H1 (cell line): ENCODE data around the gene TOM1L2. TPM values are rescaled to one million over a fixed set of nuclear protein-coding genes. Genes with fewer than 3 reads are reported as not detected.

Experiments used
- ATF2 ChIP-seq: IDR thresholded peaks from 2 replicates; pipeline ENCODE4 v1.6.1; 2012; ENCODE audit warnings: low read length, inconsistent platforms
- CBX5 ChIP-seq: fragments of 300-800, 300-1000 bp; sonication (generic); IDR thresholded peaks from 2 replicates; pipeline ENCODE4 v1.7.1; 2016; ENCODE audit warnings: antibody characterized with exemption, low read length, low read depth
- CHD2 ChIP-seq: IDR thresholded peaks from 2 replicates; pipeline ENCODE4 v1.6.1; 2012; ENCODE audit warnings: low read length, improper control_type of control experiment
- CREB1 ChIP-seq: IDR thresholded peaks from 2 replicates; pipeline ENCODE4 v1.6.1; 2012; ENCODE audit warnings: inconsistent platforms
- EP300 ChIP-seq, 2 experiments: IDR thresholded peaks; 1 replicate in 1 of 2; 2 replicates in 1 of 2; pipeline ENCODE4 v1.6.1; 2011 to 2012; ENCODE audit warnings: low read depth in 2 of 2, low read length in 2 of 2, mild to moderate bottlenecking in 2 of 2, borderline replicate concordance in 1 of 2, inconsistent platforms in 1 of 2, moderate library complexity in 1 of 2
- EZH2 ChIP-seq: fragments of 200-600 bp; sonication (generic); IDR thresholded peaks from 2 replicates; pipeline ENCODE4 v1.7.1; 2012; ENCODE audit warnings: low read depth, mild to moderate bottlenecking, moderate library complexity, low read length, inconsistent platforms; ENCODE audit not compliant: severe bottlenecking
- KDM1A ChIP-seq: fragments of 200-600, 300-600 bp; sonication (generic); IDR thresholded peaks from 2 replicates; pipeline ENCODE4 v1.7.1; 2016; ENCODE audit warnings: mild to moderate bottlenecking, low read length, borderline replicate concordance
- KDM4A ChIP-seq: IDR thresholded peaks from one replicate; pipeline ENCODE4 v1.7.1; 2012; ENCODE audit warnings: low read depth, mild to moderate bottlenecking, moderate library complexity, low read length, inconsistent platforms; ENCODE audit not compliant: severe bottlenecking
- KDM5A ChIP-seq: fragments of 200-600 bp; IDR thresholded peaks from 2 replicates; pipeline ENCODE4 v1.7.1; 2012; ENCODE audit warnings: mild to moderate bottlenecking, low read length, inconsistent platforms, mixed read lengths
- NANOG ChIP-seq: IDR thresholded peaks from 2 replicates; pipeline ENCODE4 v1.6.1; 2011; ENCODE audit warnings: low read length, low read depth, mild to moderate bottlenecking, inconsistent platforms; ENCODE audit not compliant: insufficient read depth, poor library complexity, severe bottlenecking
- SIN3A ChIP-seq, 2 experiments: IDR thresholded peaks in 1 of 2; conservative IDR thresholded peaks in 1 of 2; 2 replicates each; pipeline ENCODE4 v1.6.1; 2011 to 2012; ENCODE audit warnings: low read length in 2 of 2, improper control_type of control experiment in 1 of 2, low read depth in 1 of 2, mild to moderate bottlenecking in 1 of 2
- TEAD4 ChIP-seq: IDR thresholded peaks from 2 replicates; pipeline ENCODE4 v1.6.1; 2012; ENCODE audit warnings: low read depth, low read length, inconsistent platforms, mixed read lengths
- YY1 ChIP-seq: IDR thresholded peaks from 2 replicates; pipeline ENCODE4 v1.6.1; 2011; ENCODE audit warnings: low read depth, mild to moderate bottlenecking, low read length
- ZNF274 ChIP-seq: IDR thresholded peaks from 2 replicates; pipeline ENCODE4 v1.7.0; 2012; ENCODE audit warnings: low read length, borderline replicate concordance; ENCODE audit errors: extremely low read depth
- polyA plus RNA-seq, 7 experiments: library from polyadenylated mRNA; depleted of rRNA in 3 of 7; stranded (reverse) in 5 of 7; unstranded in 2 of 7; fragments of >200 nt in 5 of 7; fragments of 200-250 nt in 2 of 7; gene quantifications; 1 replicate in 5 of 7; 2 replicates in 1 of 7; 4 replicates in 1 of 7; pipeline versions ENCODE4 v1.2.1 to v1.2.3, GENCODE V29; 2011 to 2013; ENCODE audit warnings: missing spikeins in 2 of 7, mixed read lengths in 2 of 7
- total RNA-seq: library from RNA; stranded (reverse); fragmentation: NEBNext Ultra II Directional; extraction: Animal tissue kit (Norgen Biotek cat#: 25700); gene quantifications from 2 replicates; pipeline ENCODE4 v1.2.1, GENCODE V29; 2021

TOM1L2 gene
- total and polyA plus RNA-seq, 2 of the 8 experiments (the other 6 are each of a cell fraction or from before 2014, with no cell fraction given), result 2.0 to 3.4 TPM

GRCh38 chr17:17810084-17810894 lies 161.9 kb downstream of the TOM1L2 start (continued):
- TF ChIP-seq KDM5A, result no peak
- peak; percentile 36; the same call in 1 of the 2 replicates for TF ChIP-seq CREB1
- TF ChIP-seq EZH2, result peak; percentile 36
- peak; percentile 55 for TF ChIP-seq KDM1A
- TF ChIP-seq KDM4A, result peak; percentile 29
- TF ChIP-seq NANOG, result no peak
- no peak for TF ChIP-seq CBX5
- 0 out of 2 replicates have a peak, but pooled peaks have one; percentile 4 for TF ChIP-seq TEAD4
- TF ChIP-seq CHD2, result no peak
- peak; percentile 71; the same call in 1 of the 2 replicates for TF ChIP-seq ATF2
- no peak for TF ChIP-seq EP300 (IDR thresholded peaks at IDR 0.05; ENCODE audit: borderline replicate concordance in 1 of 2, low read depth in 2 of 2, low read length in 2 of 2)
- TF ChIP-seq SIN3A (conservative IDR thresholded peaks at IDR 0.05 in 1 of 2, IDR thresholded peaks at IDR 0.05 in 1 of 2; ENCODE audit: low read depth in 1 of 2, low read length in 2 of 2), result 0 out of 4 replicates have a peak, but pooled peaks of 1 of the 2 experiments have one; percentile 24
- no peak for TF ChIP-seq ZNF274
- peak; percentile 36; the same call in 1 of the 2 replicates for TF ChIP-seq YY1
